Stomach (tissue), 4 donors: ENCODE measurements around the gene C10orf90.

Experiments
- POLR2A ChIP-seq, 4 donors: fragments of 450-650 bp; IDR thresholded peaks; one replicate each; pipeline ENCODE4 v1.6.1; 2016; ENCODE audit warnings: antibody characterized with exemption in 4 of 4, control low read depth in 2 of 4, mild to moderate bottlenecking in 1 of 4, moderate library complexity in 1 of 4
- POLR2AphosphoS5 ChIP-seq, 3 donors: sonication (generic); formaldehyde crosslinking; IDR thresholded peaks; one replicate each; pipeline ENCODE4 v1.6.1; 2016; ENCODE audit warnings: antibody characterized with exemption in 3 of 3

- no peak for TF ChIP-seq POLR2A (IDR thresholded peaks at IDR 0.05)
- TF ChIP-seq POLR2AphosphoS5 (IDR thresholded peaks at IDR 0.05): no peak
These were observed 165.8 kb downstream of the C10orf90 start for GRCh38 chr10:126504761-126505112.
